ENCODE measurements around the gene OGA.

Gene OGA

DNA sequence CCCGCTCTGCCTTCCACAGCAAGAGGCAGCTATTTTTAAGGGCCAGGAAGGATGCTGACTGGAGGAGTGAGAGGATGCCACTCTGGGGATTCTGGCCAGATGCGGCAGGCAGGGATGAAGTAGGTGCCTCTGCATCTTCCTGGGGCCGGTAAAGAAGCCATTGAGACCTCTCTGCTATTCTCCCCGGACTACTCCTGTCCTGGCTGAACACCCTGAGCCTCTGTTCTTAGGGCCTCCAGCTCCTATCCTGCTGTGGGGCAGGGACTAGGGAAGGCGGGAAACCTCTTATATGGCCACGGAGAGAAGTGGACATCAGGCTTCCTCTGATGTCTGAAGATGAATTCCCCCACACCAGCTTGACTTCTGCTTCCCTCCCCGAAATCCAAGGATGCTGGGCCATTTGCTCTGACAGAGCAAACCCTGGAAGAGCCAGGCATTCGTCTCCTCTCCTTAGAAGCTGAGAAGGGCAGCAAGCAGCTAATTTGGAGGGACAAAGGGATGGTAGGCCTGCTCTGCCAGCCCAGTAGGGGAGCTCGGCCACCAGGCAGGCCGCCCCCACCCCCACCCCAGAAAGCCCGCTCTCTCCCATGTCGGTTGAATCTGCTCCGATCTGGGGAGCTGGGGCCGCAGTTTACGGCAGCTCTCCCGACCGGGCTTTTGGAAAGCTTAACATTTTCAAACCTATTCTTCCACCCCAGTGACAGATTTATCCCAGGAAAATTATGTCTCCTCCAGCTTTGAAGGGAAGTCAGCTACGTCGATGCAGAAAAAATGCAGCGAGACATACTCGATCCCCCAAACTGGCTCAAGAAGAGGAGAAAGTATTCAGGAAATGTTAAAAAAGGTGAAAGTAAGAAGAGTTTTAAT, 45.1 kb downstream of the OGA start:
- TF ChIP-seq, protein P1, sequence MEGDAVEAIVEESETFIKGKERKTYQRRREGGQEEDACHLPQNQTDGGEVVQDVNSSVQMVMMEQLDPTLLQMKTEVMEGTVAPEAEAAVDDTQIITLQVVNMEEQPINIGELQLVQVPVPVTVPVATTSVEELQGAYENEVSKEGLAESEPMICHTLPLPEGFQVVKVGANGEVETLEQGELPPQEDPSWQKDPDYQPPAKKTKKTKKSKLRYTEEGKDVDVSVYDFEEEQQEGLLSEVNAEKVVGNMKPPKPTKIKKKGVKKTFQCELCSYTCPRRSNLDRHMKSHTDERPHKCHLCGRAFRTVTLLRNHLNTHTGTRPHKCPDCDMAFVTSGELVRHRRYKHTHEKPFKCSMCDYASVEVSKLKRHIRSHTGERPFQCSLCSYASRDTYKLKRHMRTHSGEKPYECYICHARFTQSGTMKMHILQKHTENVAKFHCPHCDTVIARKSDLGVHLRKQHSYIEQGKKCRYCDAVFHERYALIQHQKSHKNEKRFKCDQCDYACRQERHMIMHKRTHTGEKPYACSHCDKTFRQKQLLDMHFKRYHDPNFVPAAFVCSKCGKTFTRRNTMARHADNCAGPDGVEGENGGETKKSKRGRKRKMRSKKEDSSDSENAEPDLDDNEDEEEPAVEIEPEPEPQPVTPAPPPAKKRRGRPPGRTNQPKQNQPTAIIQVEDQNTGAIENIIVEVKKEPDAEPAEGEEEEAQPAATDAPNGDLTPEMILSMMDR (IDR thresholded peaks at IDR 0.05; ENCODE audit: low read depth, low read length) = no peak
- TF ChIP-seq POLR2A (IDR thresholded peaks at IDR 0.05; ENCODE audit: extremely low read depth, insufficient read length) (no peak), MYC (IDR thresholded peaks at IDR 0.05; ENCODE audit: low read depth, low read length) (no peak)
- TF ChIP-seq, protein P2, sequence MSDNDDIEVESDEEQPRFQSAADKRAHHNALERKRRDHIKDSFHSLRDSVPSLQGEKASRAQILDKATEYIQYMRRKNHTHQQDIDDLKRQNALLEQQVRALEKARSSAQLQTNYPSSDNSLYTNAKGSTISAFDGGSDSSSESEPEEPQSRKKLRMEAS (IDR thresholded peaks at IDR 0.05; ENCODE audit: low read depth, low read length) = no peak
- DNase-seq (ENCODE audit: low read depth) = no peak
- H3K4me3 ChIP-seq (ENCODE audit: low read depth, low read length) = no peak overlapping the region

DNA sequence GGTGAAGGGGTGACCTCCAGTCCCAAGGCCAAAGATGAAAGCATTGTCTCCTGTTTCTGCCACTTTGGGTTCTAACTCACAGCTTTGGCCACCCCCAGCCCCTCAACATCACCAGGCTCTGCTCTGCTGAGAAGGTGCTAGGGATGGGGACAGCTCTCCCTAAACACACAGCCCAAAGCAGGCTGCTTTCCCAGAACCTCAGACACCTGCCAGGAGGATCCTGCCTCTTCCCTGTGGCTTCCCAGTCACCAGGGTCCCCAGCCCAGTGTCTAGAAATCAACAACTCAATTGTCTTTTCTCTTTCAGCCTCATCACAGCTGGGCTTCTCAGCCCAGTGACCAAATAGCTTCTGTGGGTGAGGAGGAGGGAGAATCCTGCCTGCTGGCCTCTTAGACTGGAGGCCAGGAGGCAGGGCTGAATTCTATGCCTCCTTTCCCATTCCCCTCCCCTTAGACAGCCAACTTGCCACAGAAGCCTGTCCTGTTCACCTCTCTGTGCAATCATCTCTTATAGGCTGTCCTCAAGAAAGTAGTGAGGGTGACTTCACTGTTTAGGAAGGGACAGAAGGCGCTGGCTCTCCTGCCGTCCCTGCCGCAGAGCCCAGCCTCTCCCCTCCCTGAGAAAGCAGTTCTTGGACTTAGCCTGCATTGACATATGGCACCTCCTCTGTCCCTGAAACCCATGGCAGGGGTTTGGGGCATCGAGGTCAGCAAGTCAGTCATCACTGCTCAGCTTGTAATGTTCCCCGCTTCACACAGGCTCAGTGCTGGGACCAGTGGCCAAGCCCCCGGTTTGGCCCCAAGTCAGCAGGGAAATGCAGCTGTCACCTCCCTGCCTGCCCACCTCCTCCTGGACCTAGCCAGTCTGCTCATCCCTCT, 46.0 kb downstream of the OGA start:
- DNase-seq (ENCODE audit: low read depth) = no peak
- H3K4me3 ChIP-seq (ENCODE audit: low read depth, low read length) = no peak overlapping the region
- TF ChIP-seq, protein P2 (IDR thresholded peaks at IDR 0.05; ENCODE audit: low read depth, low read length) = no peak
- no peak for TF ChIP-seq POLR2A (IDR thresholded peaks at IDR 0.05; ENCODE audit: extremely low read depth, insufficient read length)
- no peak for TF ChIP-seq MYC (IDR thresholded peaks at IDR 0.05; ENCODE audit: low read depth, low read length)
- TF ChIP-seq, protein P1 (IDR thresholded peaks at IDR 0.05; ENCODE audit: low read depth, low read length) = no peak

DNA sequence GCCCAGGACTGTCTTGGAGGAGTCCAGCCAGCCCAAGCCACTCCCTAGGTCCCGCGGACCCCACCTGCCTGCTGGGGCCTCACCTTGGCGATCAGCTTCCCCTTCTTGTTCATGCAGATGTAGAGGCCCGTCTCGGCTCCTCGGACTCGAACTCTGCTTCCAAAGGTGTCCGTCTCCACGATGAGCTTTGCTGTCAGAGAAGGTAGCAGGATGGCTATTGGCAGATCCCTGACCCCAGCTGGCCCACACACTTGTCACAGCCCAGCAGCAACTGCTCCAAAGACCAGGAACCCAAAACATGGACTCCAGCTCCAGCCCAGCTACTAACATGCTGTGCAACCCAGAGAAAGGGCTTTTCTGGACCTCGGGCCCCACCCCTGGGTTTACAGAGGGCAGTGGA, 46.9 kb downstream of the OGA start:
- DNase-seq (ENCODE audit: low read depth) = no peak
- no peak overlapping the region for H3K4me3 ChIP-seq (ENCODE audit: low read depth, low read length)
- no peak for TF ChIP-seq POLR2A (IDR thresholded peaks at IDR 0.05; ENCODE audit: extremely low read depth, insufficient read length)

DNA sequence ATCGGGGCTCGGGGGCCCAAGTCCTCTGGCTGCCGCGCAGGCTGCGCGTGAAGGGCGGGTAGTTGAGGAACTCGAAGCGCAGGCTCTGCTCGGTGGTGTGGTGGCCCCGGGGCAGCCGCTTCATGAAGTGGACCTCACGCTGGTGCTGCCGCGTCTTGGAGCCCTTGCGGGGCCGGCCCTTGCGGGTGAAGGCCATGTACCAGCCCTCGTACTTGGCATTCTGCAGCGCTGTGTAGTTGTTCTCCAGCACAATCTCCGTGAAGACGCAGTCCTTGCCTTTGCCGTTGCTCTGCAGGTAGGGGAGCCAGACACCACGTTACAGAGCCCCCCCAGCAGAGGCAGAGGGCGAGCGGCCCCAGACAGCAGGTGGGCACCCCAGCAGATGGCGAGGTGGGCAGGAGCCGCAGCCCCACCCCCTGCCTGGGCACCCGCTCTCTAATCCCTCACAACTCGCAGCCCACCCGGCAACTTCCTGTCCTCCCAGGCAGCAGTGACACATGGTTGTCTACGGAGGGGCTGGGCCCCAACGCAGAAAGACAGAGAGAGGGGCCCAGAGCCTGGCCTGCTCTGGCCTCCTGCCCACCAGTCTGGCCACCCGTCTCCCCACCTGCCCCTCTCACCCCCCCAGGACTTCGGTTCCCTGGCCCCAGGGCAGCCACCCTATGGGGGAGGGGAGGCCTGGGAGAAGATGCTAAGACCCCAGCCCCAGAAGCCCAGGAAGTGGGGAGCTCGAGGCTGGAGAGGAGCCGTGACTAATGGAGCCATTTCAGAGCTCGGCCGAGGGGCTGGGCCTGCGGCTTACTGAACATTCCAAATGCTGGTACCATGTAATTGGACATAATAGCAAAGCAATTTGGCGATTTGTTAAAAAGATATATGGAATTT, 47.7 kb downstream of the OGA start:
- DNase-seq (ENCODE audit: low read depth) = no peak
- no peak for TF ChIP-seq POLR2A (IDR thresholded peaks at IDR 0.05; ENCODE audit: extremely low read depth, insufficient read length)
- TF ChIP-seq, protein P1 (IDR thresholded peaks at IDR 0.05; ENCODE audit: low read depth, low read length) = no peak
- no peak for TF ChIP-seq MYC (IDR thresholded peaks at IDR 0.05; ENCODE audit: low read depth, low read length)
- TF ChIP-seq, protein P2 (IDR thresholded peaks at IDR 0.05; ENCODE audit: low read depth, low read length) = no peak
- no peak overlapping the region for H3K4me3 ChIP-seq (ENCODE audit: low read depth, low read length)

DNA sequence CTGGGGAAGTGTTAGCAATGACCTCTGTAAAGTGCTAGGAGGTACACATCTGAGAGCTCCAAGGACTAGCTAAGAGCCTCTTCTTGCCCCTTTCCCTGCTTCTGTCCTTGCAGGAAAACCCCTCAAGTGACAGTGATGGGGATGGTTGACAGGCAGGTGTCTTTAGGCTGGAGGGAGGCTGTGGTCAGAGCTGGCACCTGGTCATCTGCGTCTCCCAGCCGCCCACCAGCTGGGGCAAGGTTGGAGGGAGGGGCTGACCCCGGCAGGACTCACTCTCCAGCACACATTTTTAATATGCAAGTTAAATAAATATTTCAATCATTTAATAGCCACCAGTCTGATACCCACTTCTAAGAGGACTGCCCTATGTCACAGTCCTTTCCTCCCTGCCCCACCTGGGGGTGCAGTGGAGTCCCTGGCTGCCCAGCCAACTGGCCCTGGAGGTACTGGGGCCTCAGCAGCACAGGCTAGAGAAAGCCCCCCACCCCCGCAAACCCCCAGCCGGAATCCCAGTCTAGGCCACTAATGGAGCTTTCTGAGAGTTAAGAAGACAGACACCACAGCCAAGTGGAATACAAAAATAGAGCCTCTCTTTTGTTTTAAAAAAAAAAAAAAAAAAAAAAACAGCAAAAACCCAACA, 48.6 kb downstream of the OGA start:
- H3K4me3 ChIP-seq (ENCODE audit: low read depth, low read length) = no peak overlapping the region
- no peak for TF ChIP-seq POLR2A (IDR thresholded peaks at IDR 0.05; ENCODE audit: extremely low read depth, insufficient read length)
- TF ChIP-seq, protein P1 (IDR thresholded peaks at IDR 0.05; ENCODE audit: low read depth, low read length) = no peak
- TF ChIP-seq, protein P2 (IDR thresholded peaks at IDR 0.05; ENCODE audit: low read depth, low read length) = no peak
- TF ChIP-seq MYC (IDR thresholded peaks at IDR 0.05; ENCODE audit: low read depth, low read length) = no peak
- DNase-seq (ENCODE audit: low read depth) = no peak
